SK-N-SH (cell line): ENCODE data around the gene ADGRD2. TPM values are rescaled to one million over a fixed set of nuclear protein-coding genes. Genes with fewer than 3 reads are reported as not detected.

Experiments used
- CTCF ChIA-PET: fragments of 300-600, 350-600 bp; formaldehyde crosslinking; extraction: SDS; loops from one replicate; lab custom pipeline; 2021; lab: Yijun Ruan, JAX
- POLR2A ChIA-PET: fragments of 350-600 bp; sonication (Branson Sonifier 250); formaldehyde crosslinking; extraction: SDS; loops from one replicate; lab custom pipeline; 2020; ENCODE audit warnings: antibody characterized with exemption, inconsistent platforms; lab: Yijun Ruan, JAX
- DNase-seq: peaks from one replicate; pipeline ENCODE4 v3.0.0; 2012
- H2AFZ ChIP-seq: fragments of 200-600 bp; sonication (generic); 2 replicates; pipeline ENCODE4 v1.8.1; 2016; ENCODE audit warnings: antibody characterized with exemption, mild to moderate bottlenecking, low read depth
- H3F3A ChIP-seq: fragments of 200-600 bp; sonication (generic); replicated peaks from 2 replicates; pipeline ENCODE3; 2016; ENCODE audit warnings: antibody characterized with exemption, mild to moderate bottlenecking; ENCODE audit not compliant: insufficient read depth
- H3K27ac ChIP-seq, 2 experiments: fragments of 200-500 bp in 1 of 2; fragments of 200-600 bp in 1 of 2; sonication (Bioruptor generic) in 1 of 2; sonication (generic), shearing (Covaris generic) in 1 of 2; 2 replicates each; pipeline versions ENCODE4 v1.5.1 to v1.6.1; 2014 to 2016; ENCODE audit warnings: low read depth in 2 of 2, inconsistent platforms in 1 of 2, low read length in 1 of 2, mild to moderate bottlenecking in 1 of 2, mixed read lengths in 1 of 2
- H3K27me3 ChIP-seq: fragments of 200-600 bp; sonication (generic), shearing (Covaris generic); 2 replicates; pipeline ENCODE4 v1.6.1; 2016; ENCODE audit warnings: mixed run types; ENCODE audit not compliant: insufficient read depth
- H3K36me3 ChIP-seq, 2 experiments: fragments of 200-500 bp in 1 of 2; fragments of 200-600 bp in 1 of 2; sonication (Bioruptor generic) in 1 of 2; sonication (generic) in 1 of 2; replicated peaks in 1 of 2; 2 replicates each; pipeline versions ENCODE3 to v1.5.1; 2014 to 2016; ENCODE audit warnings: low read length in 1 of 2, mild to moderate bottlenecking in 1 of 2; ENCODE audit not compliant: insufficient read depth in 2 of 2, control insufficient read depth in 1 of 2
- H3K4me1 ChIP-seq, 2 experiments: fragments of 200-500 bp in 1 of 2; fragments of 200-600 bp in 1 of 2; sonication (Bioruptor generic) in 1 of 2; sonication (generic), shearing (Covaris generic) in 1 of 2; 2 replicates each; pipeline versions ENCODE4 v1.5.1 to v1.6.1; 2014 to 2016; ENCODE audit warnings: low read depth in 1 of 2, low read length in 1 of 2, mixed run types in 1 of 2; ENCODE audit not compliant: insufficient read depth in 2 of 2, control insufficient read depth in 1 of 2
- H3K4me2 ChIP-seq: fragments of 200-600 bp; sonication (generic), shearing (Covaris generic); 2 replicates; pipeline ENCODE4 v1.6.1; 2017; ENCODE audit warnings: mixed run types
- H3K4me3 ChIP-seq, 2 experiments: fragments of 200-500 bp in 1 of 2; fragments of 200-600 bp in 1 of 2; sonication (Bioruptor generic) in 1 of 2; sonication (generic), shearing (Covaris generic) in 1 of 2; 2 replicates each; pipeline versions ENCODE4 v1.5.1 to v1.8.1; 2014 to 2016; ENCODE audit warnings: low read depth in 2 of 2, inconsistent platforms in 1 of 2, low read length in 1 of 2, mild to moderate bottlenecking in 1 of 2, mixed read lengths in 1 of 2, moderate library complexity in 1 of 2
- H3K79me2 ChIP-seq: fragments of 200-600 bp; sonication (generic); 2 replicates; pipeline ENCODE4 v1.8.1; 2017; ENCODE audit warnings: mild to moderate bottlenecking; ENCODE audit not compliant: insufficient read depth
- H3K9ac ChIP-seq: fragments of 200-600 bp; sonication (generic); 2 replicates; pipeline ENCODE4 v1.6.1; 2017; ENCODE audit warnings: mixed run types
- H3K9me2 ChIP-seq: fragments of 200-600 bp; sonication (generic); 2 replicates; pipeline ENCODE4 v1.6.1; 2017; ENCODE audit warnings: mixed run types
- H3K9me3 ChIP-seq: fragments of 200-600 bp; sonication (generic); 2 replicates; pipeline ENCODE4 v1.6.1; 2017; ENCODE audit warnings: mixed run types, mild to moderate bottlenecking, moderate library complexity
- H4K20me1 ChIP-seq: fragments of 200-600 bp; sonication (generic); 2 replicates; pipeline ENCODE4 v1.6.1; 2017; ENCODE audit warnings: mild to moderate bottlenecking, mixed run types; ENCODE audit not compliant: insufficient read depth
- EP300 ChIP-seq, 2 experiments: IDR thresholded peaks; 2 replicates each; pipeline versions ENCODE4 v1.4.0 to v1.6.1; 2012; ENCODE audit warnings: borderline replicate concordance in 1 of 2, low read depth in 1 of 2, low read length in 1 of 2
- EZH2phosphoT487 ChIP-seq: fragments of 200-600 bp; sonication (generic); IDR thresholded peaks from 2 replicates; pipeline ENCODE4 v1.6.1; 2017; ENCODE audit warnings: low read depth, mixed run types, mild to moderate bottlenecking, antibody characterized with exemption, moderate library complexity, borderline replicate concordance
- FOSL2 ChIP-seq: IDR thresholded peaks from 2 replicates; pipeline ENCODE4 v1.4.0; 2012; ENCODE audit warnings: low read depth, mild to moderate bottlenecking, moderate library complexity, borderline replicate concordance
- IRF3 ChIP-seq: fragments of 150-350 bp; IDR thresholded peaks from 2 replicates; pipeline ENCODE4 v1.6.1; 2016; ENCODE audit warnings: mild to moderate bottlenecking, low read depth, low read length
- MXI1 ChIP-seq: IDR thresholded peaks from 2 replicates; pipeline ENCODE4 v1.6.1; 2012; ENCODE audit warnings: mild to moderate bottlenecking, low read depth, low read length, improper control_type of control experiment
- POLR2AphosphoS5 ChIP-seq: IDR thresholded peaks from 2 replicates; pipeline ENCODE4 v1.6.1; 2012; ENCODE audit warnings: low read depth, low read length
- RAD21 ChIP-seq: IDR thresholded peaks from 2 replicates; pipeline ENCODE4 v1.6.1; 2012; ENCODE audit warnings: mild to moderate bottlenecking, low read length
- SIN3A ChIP-seq: IDR thresholded peaks from 2 replicates; pipeline ENCODE4 v1.6.1; 2012; ENCODE audit warnings: low read depth, mild to moderate bottlenecking, low read length, moderate library complexity, borderline replicate concordance
- TEAD4 ChIP-seq: IDR thresholded peaks from 2 replicates; pipeline ENCODE4 v1.4.0; 2012; ENCODE audit warnings: mild to moderate bottlenecking, borderline replicate concordance; ENCODE audit not compliant: insufficient read depth
- WGBS: methylation state at CpG from one replicate; pipeline ENCODE4 v1.1.6; 2017; ENCODE audit warnings: low lambda C conversion rate; 5-methylcytosine and 5-hydroxymethylcytosine counted together
- polyA plus RNA-seq, 3 experiments: library from polyadenylated mRNA; depleted of rRNA; stranded (reverse); fragments of >200 nt; gene quantifications; 2 replicates each; pipeline ENCODE4 v1.2.3, GENCODE V29; 2012
- TF ChIP-seq, protein P1 (sequence below): IDR thresholded peaks from 2 replicates; pipeline ENCODE4 v1.4.0; 2012; ENCODE audit warnings: low read depth, borderline replicate concordance

The ADGRD2 gene
- polyA plus RNA-seq, 1 of the 3 experiments (the other 2 are of a cell fraction), result 0.05 TPM

GRCh38 chr9:124452326-124452725 lies 2.1 kb downstream of the ADGRD2 start:
- Histone ChIP-seq H3K4me2 (no peak overlapping the region), H3F3A (no peaks in the 10 kb centered on the region), H3K9me2 (no peaks in the 10 kb centered on the region), H3K36me3 (no peaks in the 10 kb centered on the region), H2AFZ (no peak overlapping the region), H3K27ac (no peak overlapping the region), H3K9ac (no peak overlapping the region), H3K27me3 (no peaks in the 10 kb centered on the region), H3K79me2 (no peaks in the 10 kb centered on the region), H3K9me3 (no peaks in the 10 kb centered on the region), H4K20me1 (no peaks in the 10 kb centered on the region), H3K4me1 (peaks cover 0 to 12% of the 10 kb centered on the region in 2 experiments; a peak in 1 of 4 replicates), H3K4me3 (no peak overlapping the region)
- TF ChIP-seq, protein P1, sequence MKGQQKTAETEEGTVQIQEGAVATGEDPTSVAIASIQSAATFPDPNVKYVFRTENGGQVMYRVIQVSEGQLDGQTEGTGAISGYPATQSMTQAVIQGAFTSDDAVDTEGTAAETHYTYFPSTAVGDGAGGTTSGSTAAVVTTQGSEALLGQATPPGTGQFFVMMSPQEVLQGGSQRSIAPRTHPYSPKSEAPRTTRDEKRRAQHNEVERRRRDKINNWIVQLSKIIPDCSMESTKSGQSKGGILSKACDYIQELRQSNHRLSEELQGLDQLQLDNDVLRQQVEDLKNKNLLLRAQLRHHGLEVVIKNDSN, result no peak
- no peak for TF ChIP-seq EP300 (IDR thresholded peaks at IDR 0.05; ENCODE audit: borderline replicate concordance in 1 of 2, low read depth in 1 of 2, low read length in 1 of 2)
- no peak for TF ChIP-seq FOSL2
- TF ChIP-seq EZH2phosphoT487, result no peak
- no peak for TF ChIP-seq SIN3A
- TF ChIP-seq IRF3, result no peak
- peak; percentile 27 for DNase-seq
- ChIA-PET CTCF (interaction anchor here (1.2 to 2.4 kb wide), 3 partner anchors 33 to 81 kb away, joined by 3 to 8 read pairs (median 3); no protein-coding TSS in a partner anchor), POLR2A (no interaction called here)
- WGBS, result 89% methylated on average over 12 of the region's 19 CpGs

DNA sequence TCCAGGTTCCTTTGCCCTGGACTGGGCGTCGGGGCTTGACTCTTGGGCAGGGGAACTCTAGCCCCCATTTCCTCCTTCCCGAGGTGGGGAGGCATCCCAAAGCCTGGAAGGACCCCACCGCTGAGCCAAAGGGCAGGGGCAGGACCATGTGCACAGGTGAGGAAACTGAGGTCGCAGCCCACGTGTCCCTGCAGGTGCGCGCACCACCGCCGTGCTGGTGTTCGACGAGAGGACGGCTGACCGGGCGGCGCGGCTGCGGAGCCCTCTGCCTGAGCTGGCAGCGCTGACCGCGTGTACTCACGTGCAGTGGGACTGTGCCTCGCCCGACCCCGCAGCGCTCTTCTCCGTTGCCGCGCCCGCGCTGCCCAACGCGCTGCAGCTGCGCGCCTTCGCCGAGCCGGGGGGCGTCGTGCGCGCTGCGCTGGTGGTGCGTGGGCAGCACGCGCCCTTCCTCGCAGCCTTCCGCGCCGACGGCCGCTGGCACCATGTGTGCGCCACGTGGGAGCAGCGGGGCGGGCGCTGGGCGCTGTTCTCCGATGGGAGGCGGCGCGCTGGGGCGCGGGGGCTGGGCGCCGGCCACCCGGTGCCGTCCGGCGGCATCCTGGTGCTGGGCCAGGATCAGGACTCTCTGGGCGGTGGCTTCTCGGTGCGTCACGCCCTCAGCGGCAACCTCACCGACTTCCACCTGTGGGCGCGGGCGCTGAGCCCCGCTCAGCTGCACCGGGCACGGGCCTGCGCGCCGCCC lies 2.8 kb downstream of the ADGRD2 start:
- no peaks in the 10 kb centered on the region for H3K9me3 ChIP-seq
- H3K36me3 ChIP-seq, result no peaks in the 10 kb centered on the region
- H3K4me2 ChIP-seq, result no peak overlapping the region
- TF ChIP-seq MXI1 (no peak), POLR2AphosphoS5 (no peak), RAD21 (no peak), IRF3 (no peak), TEAD4 (no peak)
- no peak overlapping the region for H3K9ac ChIP-seq
- no peaks in the 10 kb centered on the region for H4K20me1 ChIP-seq
- no peaks in the 10 kb centered on the region for H3K9me2 ChIP-seq
- ChIA-PET POLR2A (no interaction called here), CTCF (interaction anchor here (1.1 kb wide), 1 partner anchor 33 kb away, joined by 5 read pairs; no protein-coding TSS in a partner anchor)
- 89% methylated on average over 60 of the region's 85 CpGs for WGBS
- no peaks in the 10 kb centered on the region for H3K27me3 ChIP-seq
- H3K79me2 ChIP-seq, result no peaks in the 10 kb centered on the region
- DNase-seq, result no peak
- H3K27ac ChIP-seq, result no peak overlapping the region
- no peaks in the 10 kb centered on the region for H3F3A ChIP-seq
- peaks cover 0 to 12% of the 10 kb centered on the region in 2 experiments; a peak in 1 of 4 replicates for H3K4me1 ChIP-seq
- H2AFZ ChIP-seq, result no peak overlapping the region
- H3K4me3 ChIP-seq, result no peak overlapping the region
